HCT116 (cell line): ENCODE data around the gene FREM1. TPM values are rescaled to one million over a fixed set of nuclear protein-coding genes. Genes with fewer than 3 reads are reported as not detected.

Experiments
- ATAC-seq: fragments of 200-7000 bp; cut with Tn5 transposase; 2 replicates; pipeline ENCODE4 v1.9.1; 2020; ENCODE audit warnings: mild to moderate bottlenecking, moderate library complexity
- BruUV-seq: library from RNA; stranded (reverse); fragments of 400-500 nt; replicated peaks from 2 replicates; lab custom pipeline; 2021; lab: Mats Ljungman, UMichigan
- CTCF ChIA-PET: fragments of 300-600 bp; sonication (Branson Sonifier 250); formaldehyde crosslinking; loops from one replicate; lab custom pipeline; 2021; ENCODE audit warnings: antibody characterized with exemption; lab: Charles Lee
- POLR2A ChIA-PET: fragments of 300-600, 350-600 bp; sonication (Branson Sonifier 250); formaldehyde crosslinking; loops from one replicate; lab custom pipeline; 2021; ENCODE audit warnings: antibody characterized with exemption; lab: Charles Lee
- RAD21 ChIA-PET, 2 experiments: fragments of 300-600 bp; sonication (Branson Sonifier 250); formaldehyde crosslinking; loops; one replicate each; lab custom pipeline; 2023; ENCODE audit warnings: low total read pairs in 2 of 2; ENCODE audit not compliant: uncharacterized antibody in 2 of 2, unreplicated experiment in 2 of 2, low non-redundant PET in 1 of 2; lab: Charles Lee
- DNase-seq: peaks from one replicate; pipeline ENCODE4 v3.0.0-alpha.2; 2010; ENCODE audit warnings: low read depth, low spot score
- H2AFZ ChIP-seq: fragments of 200-600 bp; shearing (Covaris generic), sonication (generic); 2 replicates; pipeline ENCODE4 v1.6.1; 2017; ENCODE audit warnings: low read depth, mixed run types, mixed read lengths, antibody characterized with exemption, low read length; ENCODE audit not compliant: poor library complexity, severe bottlenecking
- H3K27ac ChIP-seq: 2 replicates; pipeline ENCODE4 v1.5.1; 2012; ENCODE audit warnings: low read depth, low read length
- H3K27me3 ChIP-seq: fragments of 200-600 bp; sonication (generic); 2 replicates; pipeline ENCODE4 v1.6.1; 2016; ENCODE audit warnings: mixed run types, low read length, mixed read lengths; ENCODE audit not compliant: insufficient read depth
- H3K36me3 ChIP-seq, 2 experiments: fragments of 200-500 bp in 1 of 2; fragments of 200-600 bp in 1 of 2; sonication (Bioruptor generic) in 1 of 2; sonication (generic) in 1 of 2; 2 replicates each; pipeline versions ENCODE4 v1.5.1 to v1.6.1; 2014 to 2016; ENCODE audit warnings: low read length in 2 of 2, inconsistent platforms in 1 of 2, mixed read lengths in 1 of 2, mixed run types in 1 of 2; ENCODE audit not compliant: insufficient read depth in 2 of 2, control insufficient read depth in 1 of 2
- H3K4me1 ChIP-seq, 2 experiments: fragments of 200-600 bp in 1 of 2; sonication (generic) in 1 of 2; 2 replicates each; pipeline versions ENCODE4 v1.5.1 to v1.6.1; 2012 to 2017; ENCODE audit warnings: low read length in 2 of 2, inconsistent platforms in 1 of 2, mild to moderate bottlenecking in 1 of 2, mixed read lengths in 1 of 2, mixed run types in 1 of 2, moderate library complexity in 1 of 2; ENCODE audit not compliant: insufficient read depth in 2 of 2, control insufficient read depth in 1 of 2
- H3K4me2 ChIP-seq: fragments of 200-600 bp; sonication (generic); 2 replicates; pipeline ENCODE4 v1.6.1; 2017; ENCODE audit warnings: mixed run types, low read length, mixed read lengths
- H3K4me3 ChIP-seq, 2 experiments: fragments of 200-600 bp in 1 of 2; sonication (generic) in 1 of 2; replicated peaks in 1 of 2; 2 replicates each; pipeline ENCODE4 v1.5.1; 2011 to 2016; ENCODE audit warnings: low read length in 2 of 2, control low read depth in 1 of 2, low read depth in 1 of 2, mild to moderate bottlenecking in 1 of 2, mixed read lengths in 1 of 2, mixed run types in 1 of 2
- H3K79me2 ChIP-seq: fragments of 200-600 bp; sonication (generic); 2 replicates; pipeline ENCODE4 v1.6.1; 2017; ENCODE audit warnings: mild to moderate bottlenecking, mixed run types, low read length, moderate library complexity, mixed read lengths; ENCODE audit not compliant: insufficient read depth
- H3K9ac ChIP-seq: fragments of 200-600 bp; sonication (generic); 2 replicates; pipeline ENCODE4 v1.6.1; 2016; ENCODE audit warnings: low read length, mixed read lengths
- H3K9me2 ChIP-seq: fragments of 200-600 bp; sonication (generic), shearing (Covaris generic); 2 replicates; pipeline ENCODE4 v1.6.1; 2017; ENCODE audit warnings: mixed run types, mild to moderate bottlenecking, moderate library complexity; ENCODE audit not compliant: insufficient read depth
- H3K9me3 ChIP-seq, 2 experiments: fragments of 200-500 bp in 1 of 2; fragments of 200-600 bp in 1 of 2; sonication (Bioruptor generic) in 1 of 2; sonication (generic) in 1 of 2; 2 replicates each; pipeline ENCODE4 v1.6.1; 2014 to 2017; ENCODE audit warnings: low read length in 2 of 2, mixed read lengths in 2 of 2, inconsistent platforms in 1 of 2, low read depth in 1 of 2, mild to moderate bottlenecking in 1 of 2, mixed run types in 1 of 2, moderate library complexity in 1 of 2; ENCODE audit not compliant: control insufficient read depth in 1 of 2, insufficient read depth in 1 of 2
- H4K20me1 ChIP-seq: fragments of 200-600 bp; sonication (generic), shearing (Covaris generic); 2 replicates; pipeline ENCODE4 v1.6.1; 2017; ENCODE audit warnings: mixed run types, mild to moderate bottlenecking, moderate library complexity; ENCODE audit not compliant: insufficient read depth
- CBX3 ChIP-seq: IDR thresholded peaks from 2 replicates; pipeline ENCODE4 v1.6.1; 2012; ENCODE audit warnings: low read depth
- CTCF ChIP-seq, 3 experiments: fragments of 200-600 bp in 1 of 3; sonication (generic) in 1 of 3; IDR thresholded peaks in 2 of 3; conservative IDR thresholded peaks in 1 of 3; 2 replicates each; pipeline ENCODE4 v1.5.1; 2012 to 2017; ENCODE audit warnings: low read depth in 2 of 3, low read length in 2 of 3, antibody characterized with exemption in 1 of 3, borderline replicate concordance in 1 of 3, control low read depth in 1 of 3, mild to moderate bottlenecking in 1 of 3, mixed read lengths in 1 of 3, mixed run types in 1 of 3, moderate library complexity in 1 of 3; ENCODE audit not compliant: insufficient read depth in 1 of 3
- EGR1 ChIP-seq: IDR thresholded peaks from 2 replicates; pipeline ENCODE4 v1.6.1; 2012; ENCODE audit warnings: low read depth
- ELF1 ChIP-seq: IDR thresholded peaks from 2 replicates; pipeline ENCODE4 v1.6.1; 2012; ENCODE audit warnings: low read depth, borderline replicate concordance
- EZH2 ChIP-seq: fragments of 200-600 bp; sonication (generic); IDR thresholded peaks from 2 replicates; pipeline ENCODE4 v1.6.1; 2017; ENCODE audit warnings: antibody characterized with exemption, mixed run types
- FOSL1 ChIP-seq: IDR thresholded peaks from 2 replicates; pipeline ENCODE4 v1.6.1; 2012; ENCODE audit warnings: low read depth
- JUND ChIP-seq: IDR thresholded peaks from 2 replicates; pipeline ENCODE4 v1.6.1; 2012
- MAX ChIP-seq: IDR thresholded peaks from 2 replicates; pipeline ENCODE4 v1.6.1; 2012
- POLR2A ChIP-seq: IDR thresholded peaks from 2 replicates; pipeline ENCODE4 v1.7.0; 2011; ENCODE audit warnings: borderline replicate concordance; ENCODE audit not compliant: insufficient read depth, insufficient read length; ENCODE audit errors: extremely low read depth
- POLR2AphosphoS5 ChIP-seq: IDR thresholded peaks from 2 replicates; pipeline ENCODE4 v1.6.1; 2011; ENCODE audit warnings: mild to moderate bottlenecking, low read depth, low read length, moderate library complexity
- RAD21 ChIP-seq: IDR thresholded peaks from 2 replicates; pipeline ENCODE4 v1.6.1; 2012; ENCODE audit warnings: low read depth, mild to moderate bottlenecking
- SIN3A ChIP-seq: IDR thresholded peaks from 2 replicates; pipeline ENCODE4 v1.6.1; 2012; ENCODE audit warnings: low read depth
- SP1 ChIP-seq: IDR thresholded peaks from 2 replicates; pipeline ENCODE4 v1.6.1; 2012; ENCODE audit warnings: low read depth
- SRF ChIP-seq: IDR thresholded peaks from 2 replicates; pipeline ENCODE4 v1.6.1; 2012; ENCODE audit warnings: low read depth
- TCF7L2 ChIP-seq: IDR thresholded peaks from 2 replicates; pipeline ENCODE4 v1.7.0; 2011; ENCODE audit warnings: borderline replicate concordance, inconsistent platforms; ENCODE audit not compliant: insufficient read depth, insufficient read length; ENCODE audit errors: extremely low read depth
- ZBTB33 ChIP-seq: IDR thresholded peaks from 2 replicates; pipeline ENCODE4 v1.6.1; 2011; ENCODE audit warnings: mild to moderate bottlenecking, low read length, moderate library complexity; ENCODE audit not compliant: insufficient replicate concordance; ENCODE audit errors: extremely low read depth
- ZFX ChIP-seq: fragments of 450-650 bp; IDR thresholded peaks from 2 replicates; pipeline ENCODE4 v1.6.1; 2017
- ZNF274 ChIP-seq: fragments of 200-500 bp; sonication (Bioruptor generic); IDR thresholded peaks from 2 replicates; pipeline ENCODE4 v1.6.1; 2014; ENCODE audit warnings: mild to moderate bottlenecking, low read depth, low read length, inconsistent platforms
- intact Hi-C: fragments of 100-400 bp; cut with micrococcal nuclease; formaldehyde crosslinking; loops from 2 replicates; pipeline ENCODE4 v1.10.0; 2022
- total RNA-seq: library from RNA; stranded (reverse); gene quantifications from one replicate; pipeline ENCODE4 v1.2.1, GENCODE V29; 2021; ENCODE audit not compliant: unreplicated experiment

FREM1 gene
- total RNA-seq, 1 experiment from 2014 or later = 0.12 TPM

GRCh38 chr9:14783358-14783757 is 126.9 kb downstream of the FREM1 start:
- H3K9ac ChIP-seq = no peak overlapping the region
- H3K4me1 ChIP-seq = no peaks in the 10 kb centered on the region
- CTCF ChIA-PET = no interaction called here
- H3K9me2 ChIP-seq = no peaks in the 10 kb centered on the region
- no peak overlapping the region for H2AFZ ChIP-seq
- DNase-seq (no peak), ATAC-seq (no peak)
- TF ChIP-seq ZFX (no peak), SRF (no peak), EZH2 (no peak)
- H3K4me3 ChIP-seq = no peak overlapping the region
- POLR2A ChIA-PET = no interaction called here
- peaks cover 20% of the 10 kb centered on the region for H3K27me3 ChIP-seq
- RAD21 ChIA-PET = no interaction called here
- no peak overlapping the region for H3K4me2 ChIP-seq
- H3K79me2 ChIP-seq = no peaks in the 10 kb centered on the region
- intact Hi-C loops = no loop called here
- no TSS peak for BruUV-seq
- H3K27ac ChIP-seq = no peak overlapping the region
- no peaks in the 10 kb centered on the region for H3K9me3 ChIP-seq
- H4K20me1 ChIP-seq = no peaks in the 10 kb centered on the region
- H3K36me3 ChIP-seq = no peaks in the 10 kb centered on the region

- Histone ChIP-seq H4K20me1 (no peaks in the 10 kb centered on the region), H3K36me3 (no peaks in the 10 kb centered on the region), H3K27me3 (peaks cover 22% of the 10 kb centered on the region), H3K79me2 (no peaks in the 10 kb centered on the region)
- TF ChIP-seq TCF7L2 = no peak
- TF ChIP-seq ELF1 = no peak
- no peak for TF ChIP-seq POLR2A
- no peak for TF ChIP-seq EGR1
- no peak for TF ChIP-seq SIN3A
- no peak for TF ChIP-seq CBX3
- TF ChIP-seq EZH2 = no peak
- TF ChIP-seq RAD21 = no peak
- TF ChIP-seq SP1 = no peak
- TF ChIP-seq JUND = no peak
- TF ChIP-seq CTCF (IDR thresholded peaks at IDR 0.05 in 2 of 3, conservative IDR thresholded peaks at IDR 0.05 in 1 of 3; ENCODE audit: borderline replicate concordance in 1 of 3, insufficient read depth in 1 of 3, low read depth in 2 of 3, low read length in 2 of 3) = no peak
- no peak for TF ChIP-seq FOSL1
- TF ChIP-seq ZBTB33 = no peak
- no peak for TF ChIP-seq ZNF274
- TF ChIP-seq SRF = no peak
- TF ChIP-seq MAX = no peak
- no peak for TF ChIP-seq POLR2AphosphoS5
- TF ChIP-seq, all 23 proteins: peak for 0
- H3K4me1 ChIP-seq = no peaks in the 10 kb centered on the region
- no peaks in the 10 kb centered on the region for H3K9me2 ChIP-seq
- no peak overlapping the region for H3K9ac ChIP-seq
- no peak overlapping the region for H3K4me2 ChIP-seq
- intact Hi-C loops = no loop called here
- H3K4me3 ChIP-seq = no peak overlapping the region
- ChIA-PET RAD21 (no interaction called here), POLR2A (interaction anchor here (0.6 kb wide), 1 partner anchor 43 kb away, joined by 3 read pairs; no protein-coding TSS in a partner anchor), CTCF (no interaction called here)
- no peaks in the 10 kb centered on the region for H3K9me3 ChIP-seq
- ATAC-seq (no peak), DNase-seq (no peak)
- no TSS peak for BruUV-seq
- no peak overlapping the region for H3K27ac ChIP-seq
- H2AFZ ChIP-seq = no peak overlapping the region
Observed at GRCh38 chr9:14782286-14783051, 127.8 kb downstream of the FREM1 start.
